CD4-positive, alpha-beta T cell treated with Interleukin-1 beta for 1 hour (primary cell): ENCODE results near the gene DNAI4.

Source experiments
- DNase-seq, 2 donors: peaks; one replicate each; pipeline ENCODE4 v3.0.0-alpha.2; 2020 to 2022

Gene DNAI4

GRCh38 chr1:66764994-66765578 is 159.6 kb downstream of the DNAI4 start:
- peak; percentile 20 to 66 for DNase-seq
